H9 (cell line): ENCODE measurements around the gene DDX6. TPM values are rescaled to one million over a fixed set of nuclear protein-coding genes. Genes with fewer than 3 reads are reported as not detected.
A peak's percentile ranks its signal among the peaks of the same experiment; 100 is the strongest.

Experiments
- DNase-seq: peaks from one replicate; pipeline ENCODE4 v3.0.0-alpha.2; 2017
- H2AFZ ChIP-seq: one replicate; pipeline ENCODE4 v1.6.1; 2013; ENCODE audit warnings: mild to moderate bottlenecking, low read length, control low read depth, moderate library complexity
- H2AK5ac ChIP-seq: 2 replicates; pipeline ENCODE4 v1.6.1; 2013; ENCODE audit warnings: low read length, control low read depth, mixed read lengths; ENCODE audit not compliant: insufficient read length
- H2BK120ac ChIP-seq: one replicate; pipeline ENCODE4 v1.6.1; 2013; ENCODE audit warnings: low read depth, mild to moderate bottlenecking, low read length, control low read depth, inconsistent platforms; ENCODE audit not compliant: poor library complexity, severe bottlenecking
- H2BK12ac ChIP-seq: 2 replicates; pipeline ENCODE4 v1.6.1; 2013; ENCODE audit warnings: low read length, control low read depth, mixed read lengths, low read depth; ENCODE audit not compliant: insufficient read length
- H2BK15ac ChIP-seq: 2 replicates; pipeline ENCODE4 v1.6.1; 2013; ENCODE audit warnings: low read depth, low read length, control low read depth
- H2BK20ac ChIP-seq: one replicate; pipeline ENCODE4 v1.6.1; 2013; ENCODE audit warnings: low read depth, mild to moderate bottlenecking, low read length, control low read depth, inconsistent platforms; ENCODE audit not compliant: poor library complexity, severe bottlenecking
- H2BK5ac ChIP-seq: 2 replicates; pipeline ENCODE4 v1.6.1; 2013; ENCODE audit warnings: low read length, control low read depth, mixed read lengths; ENCODE audit not compliant: insufficient read length
- H3K14ac ChIP-seq: 2 replicates; pipeline ENCODE4 v1.6.1; 2013; ENCODE audit warnings: low read length, control low read depth; ENCODE audit not compliant: insufficient read depth
- H3K18ac ChIP-seq: 2 replicates; pipeline ENCODE4 v1.6.1; 2013; ENCODE audit warnings: low read depth, mild to moderate bottlenecking, mixed read lengths, low read length, control low read depth; ENCODE audit not compliant: insufficient read length
- H3K23ac ChIP-seq: 2 replicates; pipeline ENCODE4 v1.6.1; 2013; ENCODE audit warnings: low read length, control low read depth, mixed read lengths, low read depth; ENCODE audit not compliant: insufficient read length
- H3K23me2 ChIP-seq: 2 replicates; pipeline ENCODE4 v1.6.1; 2013; ENCODE audit warnings: low read depth, mild to moderate bottlenecking, mixed read lengths, low read length, control low read depth; ENCODE audit not compliant: insufficient read length, poor library complexity, severe bottlenecking
- H3K27ac ChIP-seq: 2 replicates; pipeline ENCODE4 v1.5.1; 2013; ENCODE audit warnings: low read length, control low read depth, mixed read lengths, low read depth; ENCODE audit not compliant: insufficient read length
- H3K27me3 ChIP-seq: 2 replicates; pipeline ENCODE4 v1.6.1; 2013; ENCODE audit warnings: low read length, control low read depth, inconsistent platforms; ENCODE audit not compliant: insufficient read depth
- H3K4ac ChIP-seq: 2 replicates; pipeline ENCODE4 v1.6.1; 2013; ENCODE audit warnings: low read depth, mild to moderate bottlenecking, control low read depth, inconsistent platforms, low read length, moderate library complexity
- H3K4me1 ChIP-seq: 2 replicates; pipeline ENCODE4 v1.6.1; 2013; ENCODE audit warnings: low read length, control low read depth, inconsistent platforms; ENCODE audit not compliant: insufficient read depth
- H3K4me2 ChIP-seq: 2 replicates; pipeline ENCODE4 v1.6.1; 2013; ENCODE audit warnings: low read length, control low read depth, mixed read lengths; ENCODE audit not compliant: insufficient read length, insufficient read depth
- H3K56ac ChIP-seq: 2 replicates; pipeline ENCODE4 v1.6.1; 2013; ENCODE audit warnings: low read depth, mild to moderate bottlenecking, mixed read lengths, low read length, control low read depth; ENCODE audit not compliant: insufficient read length
- H3K79me1 ChIP-seq: 2 replicates; pipeline ENCODE4 v1.6.1; 2013; ENCODE audit warnings: low read depth, mild to moderate bottlenecking, moderate library complexity, low read length, control low read depth, inconsistent platforms; ENCODE audit not compliant: insufficient read depth, poor library complexity, severe bottlenecking
- H3K79me2 ChIP-seq: 2 replicates; pipeline ENCODE4 v1.6.1; 2013; ENCODE audit warnings: low read length, control low read depth, inconsistent platforms; ENCODE audit not compliant: insufficient read depth
- H3K9ac ChIP-seq: 2 replicates; pipeline ENCODE4 v1.6.1; 2013; ENCODE audit warnings: low read length, control low read depth, mixed read lengths; ENCODE audit not compliant: insufficient read length; ENCODE audit errors: extremely low read depth
- H3K9me3 ChIP-seq: one replicate; pipeline ENCODE4 v1.6.1; 2013; ENCODE audit warnings: low read depth, low read length, inconsistent platforms; ENCODE audit not compliant: control insufficient read depth
- H3T11ph ChIP-seq: one replicate; pipeline ENCODE4 v1.6.1; 2013; ENCODE audit warnings: mild to moderate bottlenecking, low read length, control low read depth, inconsistent platforms
- H4K20me1 ChIP-seq: one replicate; pipeline ENCODE4 v1.6.1; 2013; ENCODE audit not compliant: control insufficient read depth, insufficient read length, insufficient read depth
- H4K5ac ChIP-seq: 2 replicates; pipeline ENCODE4 v1.6.1; 2013; ENCODE audit warnings: low read depth, mild to moderate bottlenecking, mixed read lengths, low read length, control low read depth; ENCODE audit not compliant: insufficient read length
- H4K8ac ChIP-seq: replicated peaks from 2 replicates; pipeline ENCODE4 v1.6.1; 2013; ENCODE audit warnings: low read length, control low read depth, mixed read lengths, low read depth; ENCODE audit not compliant: insufficient read length
- H4K91ac ChIP-seq: 2 replicates; pipeline ENCODE4 v1.6.1; 2013; ENCODE audit warnings: low read depth, mild to moderate bottlenecking, moderate library complexity, mixed read lengths, low read length, control low read depth; ENCODE audit not compliant: insufficient read length
- H3K27ac Mint-ChIP-seq, 3 experiments: 2 replicates in 2 of 3; 3 replicates in 1 of 3; pipeline ENCODE4 v1.8.0; 2020 to 2021; ENCODE audit warnings: mixed read lengths in 3 of 3, mild to moderate bottlenecking in 1 of 3, moderate library complexity in 1 of 3
- H3K27me3 Mint-ChIP-seq: 2 replicates; pipeline ENCODE4 v1.8.0; 2021; ENCODE audit warnings: low read depth, mild to moderate bottlenecking, moderate library complexity, mixed read lengths
- H3K36me3 Mint-ChIP-seq, 3 experiments: 2 replicates in 2 of 3; 3 replicates in 1 of 3; pipeline ENCODE4 v1.8.0; 2020 to 2021; ENCODE audit warnings: low read depth in 3 of 3, mixed read lengths in 3 of 3; ENCODE audit not compliant: insufficient read depth in 1 of 3
- H3K4me1 Mint-ChIP-seq, 2 experiments: 2 replicates each; pipeline ENCODE4 v1.8.0; 2020; ENCODE audit warnings: mixed read lengths in 2 of 2
- H3K4me3 Mint-ChIP-seq, 2 experiments: 2 replicates in 1 of 2; 3 replicates in 1 of 2; pipeline ENCODE4 v1.8.0; 2020 to 2021; ENCODE audit warnings: mild to moderate bottlenecking in 2 of 2, mixed read lengths in 2 of 2, moderate library complexity in 1 of 2
- H3K9me3 Mint-ChIP-seq, 2 experiments: 2 replicates in 1 of 2; 3 replicates in 1 of 2; pipeline ENCODE4 v1.8.0; 2020; ENCODE audit warnings: mild to moderate bottlenecking in 2 of 2, mixed read lengths in 2 of 2, moderate library complexity in 1 of 2
- CTCF ChIP-seq: fragments of 200-600 bp; sonication (generic); conservative IDR thresholded peaks from 3 replicates; pipeline ENCODE4 v1.8.0; 2021; ENCODE audit warnings: antibody characterized with exemption, mild to moderate bottlenecking
- WGBS: extraction: QIAGEN DNeasy Blood & Tissue Kit; methylation state at CpG from one replicate; pipeline ENCODE4 v1.1.7; 2013; ENCODE audit warnings: missing lambda C conversion rate, low lambda C conversion rate, mixed read lengths; ENCODE audit not compliant: insufficient read length; ENCODE audit errors: extremely low coverage; 5-methylcytosine and 5-hydroxymethylcytosine counted together
- total RNA-seq: library from RNA; stranded (reverse); gene quantifications from 2 replicates; pipeline ENCODE4 v1.2.1, GENCODE V29; 2021

The DDX6 gene
- total RNA-seq, 1 experiment from 2014 or later, result 221 TPM

- no peak overlapping the region for H3K23ac ChIP-seq
- H2BK120ac ChIP-seq, result no peak overlapping the region
- H2AK5ac ChIP-seq, result no peak overlapping the region
- no peak overlapping the region for H2BK20ac ChIP-seq
- H4K5ac ChIP-seq, result no peak overlapping the region
- H3K27me3 ChIP-seq, result no peaks in the 10 kb centered on the region
- H3K79me2 ChIP-seq, result no peaks in the 10 kb centered on the region
- no peak overlapping the region for H3K56ac ChIP-seq
- H3K27ac ChIP-seq, result no peak overlapping the region
- no peaks in the 10 kb centered on the region for H3K4me1 ChIP-seq
- H3K4ac ChIP-seq, result no peak overlapping the region
- no peaks in the 10 kb centered on the region for H3K23me2 ChIP-seq
- H4K8ac ChIP-seq, result no peak overlapping the region
- no peaks in the 10 kb centered on the region for H4K20me1 ChIP-seq
- DNase-seq, result no peak
- no peak overlapping the region for H3K14ac ChIP-seq
- no peak overlapping the region for H3K18ac ChIP-seq
- H2BK15ac ChIP-seq, result no peak overlapping the region
- no peak overlapping the region for H2AFZ ChIP-seq
- H2BK5ac ChIP-seq, result no peak overlapping the region
- H3K4me2 ChIP-seq, result no peak overlapping the region
- Mint-ChIP-seq H3K36me3 (peaks cover 20 to 56% (median 49%) of the 10 kb centered on the region in 3 experiments; a peak in 6 of 7 replicates), H3K27ac (peak overlapping the region in 1 of 3 experiments; percentile 54; a peak in 2 of 7 replicates), H3K4me3 (no peak overlapping the region), H3K27me3 (no peaks in the 10 kb centered on the region), H3K9me3 (no peaks in the 10 kb centered on the region), H3K4me1 (peaks cover 13 to 26% of the 10 kb centered on the region in 2 experiments)
- H2BK12ac ChIP-seq, result no peak overlapping the region
- WGBS, result no CpG with 5 or more reads among the region's 6 CpGs
- H4K91ac ChIP-seq, result no peak overlapping the region
- no peaks in the 10 kb centered on the region for H3K79me1 ChIP-seq
- no peak for TF ChIP-seq CTCF
- H3K9me3 ChIP-seq, result no peaks in the 10 kb centered on the region
- H3K9ac ChIP-seq, result no peak overlapping the region
- no peak overlapping the region for H3T11ph ChIP-seq
These were observed 41.5 kb downstream of the DDX6 start for GRCh38 chr11:118749429-118749828.
